K562 (cell line): Measurements from ENCODE around the gene PTPRM. TPM values are rescaled to one million over a fixed set of nuclear protein-coding genes. Genes with fewer than 3 reads are reported as not detected.

Experiments used
- NR2C1 ChIP-seq, 2 experiments: fragments of 450-650 bp; IDR thresholded peaks; 2 replicates each; pipeline ENCODE4 v1.6.1; 2017; ENCODE audit warnings: mild to moderate bottlenecking in 2 of 2, antibody characterized with exemption in 1 of 2, inconsistent platforms in 1 of 2, missing compliant biosample characterization in 1 of 2, missing genetic modification characterization in 1 of 2
- PHF20 ChIP-seq: fragments of 450-650 bp; IDR thresholded peaks from 2 replicates; pipeline ENCODE4 v1.6.1; 2018; ENCODE audit not compliant: partially characterized antibody
- SLC30A9 ChIP-seq: fragments of 250-450 bp; sonication (Bioruptor Pico); IDR thresholded peaks from 2 replicates; pipeline ENCODE4 v1.8.0; 2022; ENCODE audit warnings: mild to moderate bottlenecking, moderate library complexity
- TAF15 ChIP-seq: fragments of 200-400 bp; formaldehyde crosslinking; IDR thresholded peaks from 2 replicates; pipeline ENCODE4 v1.6.1; 2017; ENCODE audit warnings: mild to moderate bottlenecking, low read depth, low read length, moderate library complexity
- YBX1 ChIP-seq: fragments of 450-650 bp; IDR thresholded peaks from 2 replicates; pipeline ENCODE4 v1.7.1; 2016; ENCODE audit warnings: mild to moderate bottlenecking
- ZSCAN32 ChIP-seq: fragments of 450-650 bp; formaldehyde crosslinking; IDR thresholded peaks from 2 replicates; pipeline ENCODE4 v1.4.0; 2020; ENCODE audit warnings: mild to moderate bottlenecking, moderate library complexity
- polyA plus RNA-seq, 8 experiments: library from polyadenylated mRNA; depleted of rRNA in 4 of 8; stranded (reverse) in 5 of 8; unstranded in 3 of 8; fragments of >200 nt; fragmentation: Nextera tagmentation in 2 of 8; fragmentation: Illumina TruSeq in 1 of 8; extraction: Ambion mirVana in 2 of 8; extraction: Trizol in 1 of 8; gene quantifications; 2 replicates each; pipeline versions ENCODE4 v1.2.1 to v1.2.3, GENCODE V29; 2011 to 2014; ENCODE audit warnings: inconsistent platforms in 1 of 8, missing spikeins in 1 of 8
- total RNA-seq, 7 experiments: library from RNA; depleted of rRNA in 6 of 7; stranded (reverse); fragments of >200 nt in 6 of 7; fragmentation: Illumina TruSeq in 2 of 7; extraction: Trizol in 2 of 7; gene quantifications; 2 replicates each; pipeline versions ENCODE4 v1.2.1 to v1.2.3, GENCODE V29; 2011 to 2021; ENCODE audit warnings: low replicate concordance in 1 of 7
- TF ChIP-seq, protein P1 (sequence below): sonication (generic); formaldehyde crosslinking; IDR thresholded peaks from 2 replicates; pipeline ENCODE4 v1.8.0; 2023; ENCODE audit warnings: mild to moderate bottlenecking, missing genetic modification reagents
- TF ChIP-seq, protein P2 (sequence below), 2 experiments: fragments of 450-650 bp; formaldehyde crosslinking in 1 of 2; IDR thresholded peaks; 2 replicates each; pipeline versions ENCODE4 v1.4.0 to v1.6.1; 2014 to 2020; ENCODE audit warnings: mild to moderate bottlenecking in 2 of 2, borderline replicate concordance in 1 of 2, low read depth in 1 of 2

PTPRM gene
- total and polyA plus RNA-seq, 9 of the 15 experiments (the other 6 are each of a cell fraction or from before 2014, with no cell fraction given) = 0.03 to 0.16 (median 0.08) TPM; not detected in 3

DNA sequence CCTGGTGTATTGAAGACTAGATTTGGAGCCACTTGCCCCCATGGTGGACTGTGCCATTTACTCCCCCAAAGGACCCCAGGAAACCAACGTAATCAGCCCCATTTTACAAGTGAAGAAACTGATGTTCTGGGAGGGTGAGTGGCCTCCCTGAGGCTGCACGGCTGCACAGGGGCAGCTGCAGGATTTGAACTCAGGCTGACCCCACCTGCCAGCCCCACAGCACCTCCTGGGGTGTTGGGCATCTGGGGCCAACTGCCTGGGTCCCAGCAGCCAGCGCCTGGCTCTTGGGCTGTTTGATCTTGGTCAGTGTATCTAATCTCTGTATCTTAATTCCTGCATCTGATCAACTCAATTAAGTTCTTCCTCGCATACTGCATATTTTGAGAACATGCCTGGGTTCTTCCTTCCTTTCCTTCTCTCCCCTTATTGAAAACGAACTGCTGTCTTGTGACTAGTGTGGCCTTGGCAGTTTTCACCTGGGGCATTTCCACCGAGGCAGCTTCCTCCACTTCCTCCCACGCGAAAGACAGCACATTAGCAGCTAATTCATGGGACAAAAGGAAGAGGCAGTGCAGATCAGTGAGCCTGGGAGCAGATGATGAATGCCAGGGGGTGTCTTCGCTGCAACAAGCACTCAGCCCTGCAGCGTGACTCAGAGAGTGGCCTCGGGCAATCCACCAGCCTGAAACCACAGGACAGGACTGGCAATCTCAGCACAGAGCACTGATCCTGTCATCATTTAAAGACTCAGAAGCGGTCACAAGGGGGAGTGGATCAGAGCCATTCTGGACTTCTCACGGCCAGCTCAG lies 858.0 kb downstream of the PTPRM start (continued):
- TF ChIP-seq NR2C1 (IDR thresholded peaks at IDR 0.05) = no peak
- no peak for TF ChIP-seq NR2C1 (tag; IDR thresholded peaks at IDR 0.05)
- no peak for TF ChIP-seq TAF15
- TF ChIP-seq, protein P1, sequence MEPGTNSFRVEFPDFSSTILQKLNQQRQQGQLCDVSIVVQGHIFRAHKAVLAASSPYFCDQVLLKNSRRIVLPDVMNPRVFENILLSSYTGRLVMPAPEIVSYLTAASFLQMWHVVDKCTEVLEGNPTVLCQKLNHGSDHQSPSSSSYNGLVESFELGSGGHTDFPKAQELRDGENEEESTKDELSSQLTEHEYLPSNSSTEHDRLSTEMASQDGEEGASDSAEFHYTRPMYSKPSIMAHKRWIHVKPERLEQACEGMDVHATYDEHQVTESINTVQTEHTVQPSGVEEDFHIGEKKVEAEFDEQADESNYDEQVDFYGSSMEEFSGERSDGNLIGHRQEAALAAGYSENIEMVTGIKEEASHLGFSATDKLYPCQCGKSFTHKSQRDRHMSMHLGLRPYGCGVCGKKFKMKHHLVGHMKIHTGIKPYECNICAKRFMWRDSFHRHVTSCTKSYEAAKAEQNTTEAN (CRISPR knock-in tag) = no peak
- no peak for TF ChIP-seq YBX1
- TF ChIP-seq SLC30A9 (CRISPR knock-in tag) = no peak
- no peak for TF ChIP-seq PHF20
- no peak for TF ChIP-seq ZSCAN32
- TF ChIP-seq, protein P2, sequence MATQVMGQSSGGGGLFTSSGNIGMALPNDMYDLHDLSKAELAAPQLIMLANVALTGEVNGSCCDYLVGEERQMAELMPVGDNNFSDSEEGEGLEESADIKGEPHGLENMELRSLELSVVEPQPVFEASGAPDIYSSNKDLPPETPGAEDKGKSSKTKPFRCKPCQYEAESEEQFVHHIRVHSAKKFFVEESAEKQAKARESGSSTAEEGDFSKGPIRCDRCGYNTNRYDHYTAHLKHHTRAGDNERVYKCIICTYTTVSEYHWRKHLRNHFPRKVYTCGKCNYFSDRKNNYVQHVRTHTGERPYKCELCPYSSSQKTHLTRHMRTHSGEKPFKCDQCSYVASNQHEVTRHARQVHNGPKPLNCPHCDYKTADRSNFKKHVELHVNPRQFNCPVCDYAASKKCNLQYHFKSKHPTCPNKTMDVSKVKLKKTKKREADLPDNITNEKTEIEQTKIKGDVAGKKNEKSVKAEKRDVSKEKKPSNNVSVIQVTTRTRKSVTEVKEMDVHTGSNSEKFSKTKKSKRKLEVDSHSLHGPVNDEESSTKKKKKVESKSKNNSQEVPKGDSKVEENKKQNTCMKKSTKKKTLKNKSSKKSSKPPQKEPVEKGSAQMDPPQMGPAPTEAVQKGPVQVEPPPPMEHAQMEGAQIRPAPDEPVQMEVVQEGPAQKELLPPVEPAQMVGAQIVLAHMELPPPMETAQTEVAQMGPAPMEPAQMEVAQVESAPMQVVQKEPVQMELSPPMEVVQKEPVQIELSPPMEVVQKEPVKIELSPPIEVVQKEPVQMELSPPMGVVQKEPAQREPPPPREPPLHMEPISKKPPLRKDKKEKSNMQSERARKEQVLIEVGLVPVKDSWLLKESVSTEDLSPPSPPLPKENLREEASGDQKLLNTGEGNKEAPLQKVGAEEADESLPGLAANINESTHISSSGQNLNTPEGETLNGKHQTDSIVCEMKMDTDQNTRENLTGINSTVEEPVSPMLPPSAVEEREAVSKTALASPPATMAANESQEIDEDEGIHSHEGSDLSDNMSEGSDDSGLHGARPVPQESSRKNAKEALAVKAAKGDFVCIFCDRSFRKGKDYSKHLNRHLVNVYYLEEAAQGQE (IDR thresholded peaks at IDR 0.05; ENCODE audit: borderline replicate concordance) = no peak
- TF ChIP-seq, protein P2 (CRISPR knock-in tag; IDR thresholded peaks at IDR 0.05; ENCODE audit: low read depth) = no peak
